Activated naive CD8-positive, alpha-beta T cell treated with anti-CD3 and anti-CD28 coated beads, Interleukin-2, amount 10 ng/mL, durations not matched to agents 7 days and 5 days (primary cell): Measurements from ENCODE around the gene CCDC38. TPM values are rescaled to one million over a fixed set of nuclear protein-coding genes. Genes with fewer than 3 reads are reported as not detected.
"Not testable (repeated sequence)": the region's sequence is repeated elsewhere in the genome, so short reads cannot be mapped to it uniquely, and the experiment has no call there.

Experiments used
- ATAC-seq: fragments of 150-1000 bp; cut with Tn5 transposase; one replicate; pipeline ENCODE4 v1.10.0; 2021; ENCODE audit warnings: low read depth, moderate library complexity
- POLR2A ChIA-PET: fragments of 350-600 bp; sonication (Branson Sonifier 250); formaldehyde crosslinking; loops from one replicate; lab custom pipeline; 2021; ENCODE audit warnings: antibody characterized with exemption; lab: Charles Lee
- DNase-seq: peaks from one replicate; pipeline ENCODE4 v3.0.0; 2021
- H3K27ac Mint-ChIP-seq: one replicate; pipeline ENCODE4 v1.8.0; 2022; ENCODE audit warnings: mild to moderate bottlenecking, mixed read lengths
- H3K27me3 Mint-ChIP-seq: one replicate; pipeline ENCODE4 v1.8.0; 2022; ENCODE audit warnings: mild to moderate bottlenecking, moderate library complexity, mixed read lengths
- H3K36me3 Mint-ChIP-seq: one replicate; pipeline ENCODE4 v1.8.0; 2021; ENCODE audit warnings: mild to moderate bottlenecking, mixed read lengths
- H3K4me1 Mint-ChIP-seq: one replicate; pipeline ENCODE4 v1.8.0; 2021; ENCODE audit warnings: mixed read lengths
- H3K4me3 Mint-ChIP-seq: one replicate; pipeline ENCODE4 v1.8.0; 2022; ENCODE audit warnings: mild to moderate bottlenecking, moderate library complexity, mixed read lengths
- H3K9me3 Mint-ChIP-seq: one replicate; pipeline ENCODE4 v1.8.0; 2021; ENCODE audit warnings: mixed read lengths
- total RNA-seq, 2 experiments: library from RNA; stranded (reverse); gene quantifications; one replicate each; pipeline ENCODE4 v1.2.3, GENCODE V29; 2021

CCDC38 gene
- total RNA-seq, 2 experiments from 2014 or later: 0.19 TPM; not detected in 1

DNA sequence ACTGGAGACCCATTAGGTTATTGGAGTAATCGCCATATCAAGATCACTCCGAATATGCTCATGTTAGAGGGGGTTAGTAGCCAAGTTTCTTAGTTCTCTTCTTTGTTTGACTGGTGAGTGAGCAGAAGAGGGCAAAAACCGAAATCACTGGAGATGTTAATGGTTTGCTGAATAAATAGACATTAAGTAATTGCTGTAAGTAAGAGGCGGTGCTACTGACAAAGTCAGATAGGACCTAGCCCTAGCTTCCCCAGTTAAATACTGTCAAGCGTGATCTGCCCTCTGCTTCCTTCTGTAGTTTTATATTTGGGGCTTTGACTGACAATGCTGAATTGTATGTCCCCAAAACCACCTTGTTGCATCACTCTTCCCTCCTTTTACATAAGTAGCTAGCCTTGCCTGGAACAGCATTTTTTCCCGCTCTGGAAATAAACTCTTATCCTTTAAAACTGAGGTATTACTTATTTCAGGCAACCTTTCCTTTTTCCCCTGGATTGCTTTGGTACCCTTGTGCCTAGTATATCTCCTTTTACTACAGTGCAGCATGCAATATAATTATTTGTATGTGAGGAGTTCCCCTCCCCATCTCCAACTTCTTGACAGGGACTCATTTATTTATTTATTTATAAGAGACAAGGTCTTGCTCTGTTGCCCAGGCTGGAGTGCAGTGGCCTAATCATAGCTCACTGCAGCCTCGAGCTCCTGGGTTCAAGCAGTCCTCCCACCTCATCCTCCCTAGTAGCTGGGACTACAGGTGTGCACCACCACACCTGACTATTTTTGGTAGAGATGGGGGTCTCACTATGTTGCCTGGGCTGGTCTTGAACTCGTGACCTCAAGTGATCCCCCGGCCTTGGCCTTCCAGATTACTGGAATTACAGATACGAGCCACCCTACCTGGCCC lies 82.2 kb downstream of the CCDC38 start:
- Mint-ChIP-seq H3K9me3 (peaks cover 1% of the 10 kb centered on the region), H3K4me1 (peaks cover 32% of the 10 kb centered on the region), H3K4me3 (no peak overlapping the region), H3K27ac (no peak overlapping the region), H3K27me3 (no peaks in the 10 kb centered on the region), H3K36me3 (peaks cover 26% of the 10 kb centered on the region)
- POLR2A ChIA-PET: no interaction called here
- no peak for DNase-seq
- ATAC-seq: no peak

- ATAC-seq: peak; percentile 29
- POLR2A ChIA-PET: no interaction called here
- Mint-ChIP-seq H3K27ac (no peak overlapping the region), H3K27me3 (no peaks in the 10 kb centered on the region), H3K36me3 (peaks cover 25% of the 10 kb centered on the region), H3K4me3 (no peak overlapping the region), H3K9me3 (peaks cover 1% of the 10 kb centered on the region), H3K4me1 (peaks cover 33% of the 10 kb centered on the region)
- no peak for DNase-seq
Measured at GRCh38 chr12:95859344-95859816, 83.0 kb downstream of the CCDC38 start.

GRCh38 chr12:95858451-95859343 lies 83.7 kb downstream of the CCDC38 start, which contains the start of gene SNRPF:
SNRPF (plus strand) TSS chr12:95858952; CDS start chr12:95859074, 122 bp downstream.
- DNase-seq: peak; percentile 90
- POLR2A ChIA-PET: interaction anchor here (0.6 kb wide), 1 partner anchor 324 kb away, joined by 3 read pairs; no protein-coding TSS in a partner anchor
- peaks cover 1% of the 10 kb centered on the region for H3K9me3 Mint-ChIP-seq

GRCh38 chr12:95857799-95858198 lies 84.6 kb downstream of the CCDC38 start:
- Mint-ChIP-seq H3K9me3 (peaks cover under 1% of the 10 kb centered on the region), H3K27ac (peak overlapping the region; percentile 66), H3K4me3 (no peak overlapping the region), H3K36me3 (peaks cover 17% of the 10 kb centered on the region), H3K27me3 (no peaks in the 10 kb centered on the region), H3K4me1 (peaks cover 26% of the 10 kb centered on the region)
- ATAC-seq: no peak
- POLR2A ChIA-PET: no interaction called here
- no peak for DNase-seq

More at GRCh38 chr12:95858451-95859343, 83.7 kb downstream of the CCDC38 start, which contains the start of gene SNRPF:
- H3K4me3 Mint-ChIP-seq: no peak within 1 kb of the TSS
- peaks cover 24% of the 10 kb centered on the region for H3K36me3 Mint-ChIP-seq
- H3K27ac Mint-ChIP-seq: peak within 1 kb of the TSS; percentile 66
- no peaks in the 10 kb centered on the region for H3K27me3 Mint-ChIP-seq
- ATAC-seq: peak; percentile 93
- peaks cover 32% of the 10 kb centered on the region for H3K4me1 Mint-ChIP-seq

DNA sequence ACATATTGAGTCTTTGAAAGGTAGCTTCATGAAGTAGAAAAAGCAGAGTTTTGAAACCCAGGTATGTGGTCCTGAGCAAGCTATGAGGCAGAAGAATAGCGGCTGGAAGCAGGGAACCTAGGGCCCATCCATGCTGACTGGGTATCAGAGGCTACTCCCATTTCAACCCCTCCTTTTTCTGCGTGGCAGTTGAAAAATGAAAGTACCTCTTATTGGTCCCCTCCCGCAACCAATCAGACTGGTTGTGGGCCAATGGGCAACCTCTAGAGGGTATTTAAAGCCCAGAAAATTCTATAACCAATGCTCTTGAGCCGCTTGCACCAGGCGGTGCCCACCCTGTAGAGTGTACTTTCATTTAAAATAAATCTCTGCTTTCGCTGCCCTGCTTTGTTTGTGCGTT lies 85.3 kb downstream of the CCDC38 start:
- Mint-ChIP-seq H3K36me3 (peaks cover 11% of the 10 kb centered on the region), H3K4me3 (no peak overlapping the region), H3K27me3 (no peaks in the 10 kb centered on the region), H3K4me1 (peaks cover 27% of the 10 kb centered on the region), H3K27ac (no peak overlapping the region), H3K9me3 (no peaks in the 10 kb centered on the region)
- ATAC-seq: no peak
- DNase-seq: no peak
- POLR2A ChIA-PET: no interaction called here

- DNase-seq (no peak), ATAC-seq (no peak)
- no peak overlapping the region for H3K27ac Mint-ChIP-seq
- POLR2A ChIA-PET: no interaction called here
- H3K27me3 Mint-ChIP-seq: peaks cover 10% of the 10 kb centered on the region
- H3K4me3 Mint-ChIP-seq: no peak overlapping the region
- no peaks in the 10 kb centered on the region for H3K36me3 Mint-ChIP-seq
- no peaks in the 10 kb centered on the region for H3K9me3 Mint-ChIP-seq
- H3K4me1 Mint-ChIP-seq: peaks cover 14% of the 10 kb centered on the region
Measured at GRCh38 chr12:95852133-95852532, 90.3 kb downstream of the CCDC38 start.

- no peaks in the 10 kb centered on the region for H3K9me3 Mint-ChIP-seq
- no peak overlapping the region for H3K4me3 Mint-ChIP-seq
- ATAC-seq (no peak), DNase-seq (no peak)
- H3K4me1 Mint-ChIP-seq: peaks cover 14% of the 10 kb centered on the region
- peaks cover 10% of the 10 kb centered on the region for H3K27me3 Mint-ChIP-seq
- POLR2A ChIA-PET: no interaction called here
- no peaks in the 10 kb centered on the region for H3K36me3 Mint-ChIP-seq
- no peak overlapping the region for H3K27ac Mint-ChIP-seq
Measured at GRCh38 chr12:95851606-95852005, 90.8 kb downstream of the CCDC38 start.

DNA sequence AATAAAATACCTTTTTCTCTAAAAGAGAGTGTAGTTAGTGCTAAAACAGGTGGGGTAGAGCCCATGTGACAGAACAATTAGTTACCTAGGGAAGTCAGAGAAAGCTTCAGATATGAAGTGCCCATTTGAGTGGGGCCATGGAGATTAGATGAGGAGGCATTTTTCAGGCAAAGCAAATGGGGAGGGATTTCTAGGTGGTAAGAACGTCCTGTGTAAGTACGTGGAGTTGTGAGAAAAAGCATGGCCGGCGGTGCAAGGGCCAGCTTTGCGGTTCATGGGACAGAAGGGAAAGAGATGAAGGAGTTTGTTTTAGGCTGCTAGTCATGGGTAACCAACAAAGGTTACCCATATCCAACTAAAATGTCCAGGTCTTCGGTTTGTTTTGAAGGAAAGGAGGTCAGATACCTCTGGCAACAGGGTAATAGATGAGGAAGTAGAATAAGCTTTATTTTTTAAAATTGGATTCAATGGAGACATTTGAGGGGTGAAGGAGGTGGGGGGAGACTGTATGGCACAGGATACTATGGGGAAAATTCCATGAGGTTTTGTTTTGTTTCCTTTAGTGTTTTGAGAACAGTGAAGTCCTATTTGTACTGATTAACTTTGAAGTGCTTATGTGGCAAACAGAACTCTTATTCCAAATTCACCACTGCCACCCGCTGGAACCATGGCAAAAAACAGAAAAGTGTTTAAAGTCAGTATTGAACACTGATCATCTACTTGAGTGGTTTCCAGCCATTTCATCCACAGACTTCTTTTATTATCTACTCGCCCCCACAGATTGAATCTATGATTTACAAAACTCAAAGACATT lies 93.6 kb downstream of the CCDC38 start:
- POLR2A ChIA-PET: no interaction called here
- Mint-ChIP-seq H3K4me1 (peaks cover 13% of the 10 kb centered on the region), H3K9me3 (no peaks in the 10 kb centered on the region), H3K27me3 (peaks cover 24% of the 10 kb centered on the region), H3K4me3 (no peak overlapping the region), H3K36me3 (no peaks in the 10 kb centered on the region), H3K27ac (no peak overlapping the region)
- DNase-seq (no peak), ATAC-seq (no peak)

- H3K4me1 Mint-ChIP-seq, POLR2A ChIA-PET, H3K9me3 Mint-ChIP-seq, DNase-seq, ATAC-seq, H3K27ac Mint-ChIP-seq, H3K4me3 Mint-ChIP-seq, H3K36me3 Mint-ChIP-seq: not testable (repeated sequence)
- peaks cover 34% of the 10 kb centered on the region for H3K27me3 Mint-ChIP-seq
Measured at GRCh38 chr12:95842426-95842825, 100.0 kb downstream of the CCDC38 start.

- no peak for DNase-seq
- POLR2A ChIA-PET: no interaction called here
- no peak overlapping the region for H3K27ac Mint-ChIP-seq
Measured at GRCh38 chr12:95838125-95838524, 104.3 kb downstream of the CCDC38 start.

DNA sequence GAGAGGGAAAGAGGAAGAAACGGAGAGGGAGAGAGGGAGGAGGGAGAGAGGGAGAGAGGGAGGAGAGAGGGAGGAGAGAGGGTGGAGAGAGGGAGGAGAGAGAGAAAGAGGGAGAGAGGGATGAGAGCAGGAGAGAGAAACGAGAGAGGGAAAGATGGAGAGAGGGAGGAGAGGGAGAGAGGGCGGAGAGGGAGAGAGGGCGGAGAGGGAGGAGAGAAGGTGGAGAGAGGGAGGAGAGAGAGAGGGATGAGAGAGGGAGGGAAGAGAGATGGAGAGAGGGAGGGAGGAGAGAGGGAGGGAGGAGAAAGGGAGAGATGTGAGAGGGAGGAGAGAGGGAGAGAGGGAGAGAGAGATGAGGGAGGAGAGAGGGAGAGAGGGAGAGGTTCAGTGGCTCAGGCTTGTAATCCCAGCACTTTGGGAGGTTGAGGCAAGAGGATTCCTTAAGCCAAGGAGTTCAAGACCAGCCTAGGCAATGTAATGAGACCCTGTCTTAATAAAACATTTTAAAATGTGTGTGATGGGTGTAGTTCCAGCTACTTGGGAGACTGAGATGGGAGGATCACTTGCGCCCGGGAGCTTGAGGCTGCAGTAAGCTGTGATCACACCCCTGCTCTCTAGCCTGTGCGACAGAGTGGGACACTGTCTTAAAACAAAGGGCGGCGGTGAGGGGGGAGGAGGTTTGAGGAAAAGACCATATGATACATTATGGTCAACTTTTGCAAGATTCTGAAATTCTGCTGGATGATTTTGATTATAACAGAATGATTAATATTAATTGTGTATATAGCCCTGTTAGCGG lies 105.0 kb downstream of the CCDC38 start:
- POLR2A ChIA-PET: no interaction called here
- Mint-ChIP-seq H3K4me3 (no peak overlapping the region), H3K9me3 (no peaks in the 10 kb centered on the region), H3K27me3 (peaks cover 18% of the 10 kb centered on the region), H3K4me1 (peaks cover 5% of the 10 kb centered on the region), H3K27ac (no peak overlapping the region), H3K36me3 (no peaks in the 10 kb centered on the region)
- DNase-seq (no peak), ATAC-seq (no peak)

More at GRCh38 chr12:95838125-95838524, 104.3 kb downstream of the CCDC38 start:
- H3K4me3 Mint-ChIP-seq: no peak overlapping the region
- no peaks in the 10 kb centered on the region for H3K9me3 Mint-ChIP-seq
- peaks cover 24% of the 10 kb centered on the region for H3K27me3 Mint-ChIP-seq
- peaks cover 5% of the 10 kb centered on the region for H3K4me1 Mint-ChIP-seq
- ATAC-seq: no peak
- H3K36me3 Mint-ChIP-seq: no peaks in the 10 kb centered on the region

- no peak overlapping the region for H3K4me3 Mint-ChIP-seq
- H3K36me3 Mint-ChIP-seq: no peaks in the 10 kb centered on the region
- H3K27me3 Mint-ChIP-seq: peaks cover 19% of the 10 kb centered on the region
- DNase-seq (no peak), ATAC-seq (no peak)
- no peaks in the 10 kb centered on the region for H3K9me3 Mint-ChIP-seq
- peaks cover 5% of the 10 kb centered on the region for H3K4me1 Mint-ChIP-seq
- H3K27ac Mint-ChIP-seq: no peak overlapping the region
- POLR2A ChIA-PET: no interaction called here
Measured at GRCh38 chr12:95836630-95837239, 105.7 kb downstream of the CCDC38 start.
